GM12875 (cell line): Measurements from ENCODE around the gene UBAC2.

Experiments
- H3K4me3 ChIP-seq: one replicate; pipeline ENCODE4 v1.5.1; 2011; ENCODE audit warnings: low read depth, low read length, control low read depth
- CTCF ChIP-seq: IDR thresholded peaks from 2 replicates; pipeline ENCODE4 v1.5.1; 2011; ENCODE audit warnings: low read depth, mild to moderate bottlenecking, control low read depth, inconsistent platforms, low read length, moderate library complexity, borderline replicate concordance; ENCODE audit not compliant: insufficient read depth

UBAC2 gene

DNA sequence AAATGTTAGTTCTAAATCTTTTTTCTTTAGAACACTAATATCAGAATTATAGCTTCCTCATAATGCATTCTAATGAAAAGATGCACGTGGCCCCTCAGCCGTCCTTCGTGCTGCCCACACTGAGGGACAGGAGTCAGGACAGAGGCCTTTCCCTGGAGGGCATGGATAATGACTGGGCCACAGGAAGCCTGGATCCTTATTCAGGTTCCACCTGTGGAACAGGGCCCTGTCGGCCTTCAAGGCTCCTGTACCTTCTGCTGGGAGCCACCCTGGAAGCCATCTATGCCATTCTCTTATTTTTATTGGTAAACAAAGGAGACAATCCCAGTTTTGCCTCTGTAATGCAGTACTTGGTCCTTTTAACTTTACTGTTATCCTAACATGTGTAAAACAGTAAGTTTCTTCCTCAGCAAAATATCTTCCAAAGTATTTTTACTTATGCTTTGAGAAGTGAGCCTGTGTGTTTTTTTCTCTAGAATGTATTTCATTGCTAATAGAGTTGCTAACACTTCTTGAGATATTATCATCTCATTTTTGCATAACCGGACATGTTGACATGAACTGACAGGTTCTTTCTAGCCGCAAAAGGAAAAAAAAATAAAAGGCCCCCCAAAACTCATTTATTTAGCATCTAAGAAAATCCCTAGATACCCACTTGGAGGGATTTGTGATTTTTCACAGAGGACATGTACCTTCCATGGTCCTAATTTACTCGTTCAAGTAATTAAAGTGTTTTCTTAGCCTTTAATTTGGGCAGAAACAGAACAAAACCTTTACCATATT, 100.6 kb downstream of the UBAC2 start:
- no peak for TF ChIP-seq CTCF
- H3K4me3 ChIP-seq: no peak overlapping the region

DNA sequence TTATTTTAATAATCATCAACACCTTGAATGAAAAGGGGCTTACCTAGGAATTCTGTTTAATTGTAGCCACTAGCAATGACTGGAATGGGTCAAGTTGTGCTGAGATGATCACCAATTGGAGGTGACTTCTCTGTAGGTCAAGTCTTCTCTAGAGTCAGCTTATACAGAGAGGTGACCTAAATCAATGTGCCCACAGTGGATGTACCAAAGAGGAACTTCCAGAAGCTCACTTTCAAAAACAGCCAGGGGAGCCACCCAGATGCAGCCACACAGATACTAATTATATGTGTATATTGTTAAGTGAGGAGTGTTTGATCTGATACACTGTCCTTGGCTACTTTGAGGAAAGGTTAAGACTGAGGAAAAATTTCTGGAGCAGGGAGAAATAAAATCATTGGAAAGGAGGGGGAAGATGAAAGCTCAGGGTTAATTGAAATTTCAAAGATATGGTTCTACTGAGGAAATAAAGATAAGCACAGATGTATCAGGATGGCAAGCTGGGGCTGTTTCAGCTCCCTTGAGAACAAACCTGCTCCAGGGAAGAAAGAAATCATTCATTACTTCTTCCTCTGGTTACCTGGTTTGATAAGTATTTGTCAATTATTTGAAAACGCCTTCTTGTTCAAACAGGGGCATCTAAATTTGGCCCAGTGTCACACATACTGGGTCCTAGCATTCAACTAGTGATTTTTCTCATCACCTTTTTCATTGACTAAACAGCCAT, 101.4 kb downstream of the UBAC2 start:
- no peak overlapping the region for H3K4me3 ChIP-seq
- no peak for TF ChIP-seq CTCF

- no peak overlapping the region for H3K4me3 ChIP-seq
- no peak for TF ChIP-seq CTCF
Observed at GRCh38 chr13:99302637-99303505, 102.2 kb downstream of the UBAC2 start.

DNA sequence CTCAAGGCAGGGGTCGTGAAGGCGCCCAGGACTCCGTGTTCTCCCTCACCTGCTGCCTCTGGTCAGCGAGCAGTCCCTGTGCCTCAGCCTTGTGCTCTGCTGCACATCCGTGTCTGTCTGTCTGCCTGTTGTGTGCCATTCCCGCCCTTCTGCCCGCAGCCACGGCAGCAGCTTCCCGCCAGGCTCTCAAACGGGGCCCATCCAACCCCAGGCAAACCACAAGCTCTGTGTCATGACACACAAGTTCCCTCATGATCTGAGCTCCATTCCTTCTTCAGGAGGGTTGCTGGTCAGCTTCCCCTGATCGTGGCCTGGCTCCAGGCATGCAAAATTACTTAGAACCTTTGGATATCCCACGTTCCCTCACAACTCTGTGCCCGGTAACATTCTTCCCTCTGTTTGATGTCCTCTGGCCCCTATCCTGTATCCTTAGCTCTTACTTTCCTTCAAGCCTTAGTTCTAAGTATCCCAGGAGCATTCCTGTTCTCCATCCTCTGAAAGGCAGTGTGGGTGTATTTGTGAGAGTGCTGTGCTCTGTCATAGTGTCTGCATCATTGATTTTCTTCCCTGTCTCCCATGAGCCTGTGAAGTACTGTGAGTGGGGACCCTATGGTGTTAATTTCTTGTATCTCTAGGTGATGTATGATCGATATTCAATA, 103.3 kb downstream of the UBAC2 start:
- TF ChIP-seq CTCF: no peak
- peak overlapping the region; percentile 57 for H3K4me3 ChIP-seq

DNA sequence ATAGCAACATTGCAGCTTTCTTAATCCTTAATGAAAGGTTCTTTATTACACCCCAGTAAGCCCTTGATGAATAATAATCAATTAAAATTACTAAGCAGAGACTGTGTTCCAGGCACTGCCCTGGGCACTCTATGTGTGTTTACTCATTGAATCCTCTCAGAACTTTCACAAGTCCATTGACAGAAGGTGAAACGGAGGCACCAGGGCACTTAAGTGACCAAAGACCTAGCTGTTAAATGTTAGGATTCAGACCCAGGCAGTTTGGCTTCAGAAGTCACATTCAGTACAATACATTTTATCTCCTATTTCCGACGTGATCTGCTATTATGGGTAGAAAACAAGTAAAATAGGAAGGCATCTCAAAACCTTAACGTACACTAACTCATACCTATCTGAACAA, 103.9 kb downstream of the UBAC2 start:
- H3K4me3 ChIP-seq: peak overlapping the region; percentile 57
- TF ChIP-seq CTCF: no peak

GRCh38 chr13:99305158-99305557, 104.5 kb downstream of the UBAC2 start:
- peak overlapping the region; percentile 57 for H3K4me3 ChIP-seq
- no peak for TF ChIP-seq CTCF
